GM23248 (cell line): Measurements from ENCODE around the gene ISG15. TPM values are rescaled to one million over a fixed set of nuclear protein-coding genes. Genes with fewer than 3 reads are reported as not detected.
A peak's percentile ranks its signal among the peaks of the same experiment; 100 is the strongest.
"Not testable (repeated sequence)": the region's sequence is repeated elsewhere in the genome, so short reads cannot be mapped to it uniquely, and the experiment has no call there.

Experiments
- DNase-seq: peaks from one replicate; pipeline ENCODE4 v3.0.0-alpha.2; 2015
- H2AFZ ChIP-seq: fragments of 200-600 bp; sonication (generic); 2 replicates; pipeline ENCODE4 v1.6.1; 2016; ENCODE audit warnings: antibody characterized with exemption
- H3F3A ChIP-seq: fragments of 200-600 bp; sonication (generic); 2 replicates; pipeline ENCODE4 v1.6.1; 2016; ENCODE audit warnings: mild to moderate bottlenecking, antibody characterized with exemption, mixed run types; ENCODE audit not compliant: insufficient read depth
- H3K27ac ChIP-seq: fragments of 200-600 bp; sonication (generic); 2 replicates; pipeline ENCODE4 v1.5.1; 2016; ENCODE audit warnings: mild to moderate bottlenecking
- H3K27me3 ChIP-seq: fragments of 200-600 bp; sonication (generic); replicated peaks from 2 replicates; pipeline ENCODE4 v1.6.1; 2016; ENCODE audit warnings: mild to moderate bottlenecking; ENCODE audit not compliant: insufficient read depth
- H3K36me3 ChIP-seq: fragments of 200-600 bp; sonication (generic); 2 replicates; pipeline ENCODE4 v1.6.1; 2016; ENCODE audit warnings: low read depth, mild to moderate bottlenecking
- H3K4me1 ChIP-seq: fragments of 200-600 bp; sonication (generic); 2 replicates; pipeline ENCODE4 v1.6.1; 2016; ENCODE audit warnings: mild to moderate bottlenecking; ENCODE audit not compliant: insufficient read depth
- H3K4me2 ChIP-seq: fragments of 200-600 bp; sonication (generic); one replicate; pipeline ENCODE4 v1.6.1; 2016; ENCODE audit warnings: mild to moderate bottlenecking; ENCODE audit not compliant: unreplicated experiment
- H3K4me3 ChIP-seq: fragments of 200-600 bp; sonication (generic); 2 replicates; pipeline ENCODE4 v1.5.1; 2016; ENCODE audit warnings: mild to moderate bottlenecking
- H3K79me2 ChIP-seq: fragments of 200-600 bp; sonication (generic); 2 replicates; pipeline ENCODE4 v1.6.1; 2016; ENCODE audit warnings: mild to moderate bottlenecking; ENCODE audit not compliant: insufficient read depth
- H3K9ac ChIP-seq: fragments of 200-600 bp; sonication (generic); 2 replicates; pipeline ENCODE4 v1.6.1; 2016; ENCODE audit warnings: mild to moderate bottlenecking
- H3K9me2 ChIP-seq: fragments of 200-600 bp; sonication (generic); 2 replicates; pipeline ENCODE4 v1.6.1; 2016; ENCODE audit warnings: mixed run types, mild to moderate bottlenecking, moderate library complexity; ENCODE audit not compliant: insufficient read depth
- H3K9me3 ChIP-seq: fragments of 200-600 bp; sonication (generic); one replicate; pipeline ENCODE4 v1.6.1; 2017; ENCODE audit warnings: low read depth
- H4K20me1 ChIP-seq: fragments of 200-600 bp; sonication (generic); 2 replicates; pipeline ENCODE4 v1.6.0; 2016; ENCODE audit not compliant: insufficient read depth
- EZH2 ChIP-seq: fragments of 200-600 bp; sonication (generic); IDR thresholded peaks from 2 replicates; pipeline ENCODE4 v1.6.1; 2018; ENCODE audit warnings: antibody characterized with exemption, mild to moderate bottlenecking; ENCODE audit not compliant: insufficient read depth, poor library complexity, severe bottlenecking
- EZH2phosphoT487 ChIP-seq: fragments of 200-600 bp; sonication (generic); IDR thresholded peaks from 2 replicates; pipeline ENCODE4 v1.6.1; 2018; ENCODE audit warnings: antibody characterized with exemption, moderate library complexity, mild to moderate bottlenecking, low read depth; ENCODE audit not compliant: insufficient read depth
- WGBS, 2 experiments: methylation state at CpG; one replicate each; pipeline ENCODE4 v1.1.6; 2015 to 2017; ENCODE audit warnings: low lambda C conversion rate in 2 of 2, low coverage in 1 of 2; ENCODE audit errors: missing lambda C conversion rate in 2 of 2; 5-methylcytosine and 5-hydroxymethylcytosine counted together
- in situ Hi-C: fragments of 300-500 bp; cut with MboI; formaldehyde crosslinking; loops from 2 replicates; pipeline ENCODE4 v1.15.0; 2020
- polyA plus RNA-seq: library from polyadenylated mRNA; unstranded; fragments of >200 nt; fragmentation: Nextera tagmentation; extraction: Ambion mirVana; gene quantifications from 2 replicates; pipeline ENCODE4 v1.2.1, GENCODE V29; 2016
- total RNA-seq: library from RNA; depleted of rRNA; stranded (reverse); fragments of >200 nt; shearing (Covaris generic); gene quantifications from 2 replicates; pipeline ENCODE4 v1.2.3, GENCODE V29; 2014

ISG15 gene
- total and polyA plus RNA-seq, 2 experiments from 2014 or later: 41.2 to 77.0 TPM

DNA sequence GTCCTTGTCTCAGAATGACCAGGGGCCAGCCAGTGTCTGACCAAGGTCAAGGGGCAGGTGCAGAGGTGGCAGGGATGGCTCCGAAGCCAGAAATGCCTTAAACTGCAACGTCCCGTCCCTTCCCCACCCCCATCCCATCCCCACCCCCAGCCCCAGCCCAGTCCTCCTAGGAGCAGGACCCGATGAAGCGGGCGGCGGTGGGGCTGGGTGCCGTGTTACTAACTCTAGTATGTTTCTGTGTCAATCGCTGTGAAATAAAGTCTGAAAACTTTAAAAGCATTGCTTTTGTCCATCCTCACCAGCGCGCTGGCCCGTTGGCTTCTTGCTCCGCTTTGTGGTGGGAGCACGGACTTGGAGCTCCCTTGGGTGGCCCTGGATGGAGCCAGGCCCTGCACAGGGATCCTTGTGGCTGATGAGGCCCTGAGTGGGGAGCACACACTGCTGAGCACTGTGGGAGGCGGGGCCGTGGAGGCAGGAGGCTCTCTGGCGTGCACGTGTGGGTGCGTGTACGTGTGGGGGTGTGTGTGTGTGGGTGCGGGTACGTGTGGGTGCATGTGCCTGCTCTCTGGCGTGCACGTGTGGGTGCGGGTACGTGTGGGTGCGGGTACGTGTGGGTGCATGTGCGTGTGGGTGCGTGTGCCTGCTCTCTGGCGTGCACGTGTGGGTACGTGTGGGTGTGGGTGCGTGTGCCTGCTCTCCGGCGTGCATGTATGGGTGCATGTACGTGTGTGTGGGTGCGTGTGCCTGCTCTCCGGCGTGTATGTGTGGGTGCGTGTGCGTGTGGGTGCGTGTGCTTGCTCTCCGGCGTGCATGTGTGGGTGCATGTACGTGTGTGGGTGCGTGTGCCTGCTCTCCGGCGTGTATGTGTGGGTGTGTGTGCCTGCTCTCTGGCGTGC is 42.8 kb downstream of the ISG15 start:
- Histone ChIP-seq H3K4me1 (no peaks in the 10 kb centered on the region), H2AFZ (no peak overlapping the region), H3K4me3 (no peak overlapping the region), H4K20me1 (no peaks in the 10 kb centered on the region), H3K4me2 (no peak overlapping the region), H3K27ac (no peak overlapping the region), H3K9me2 (no peaks in the 10 kb centered on the region), H3K79me2 (no peaks in the 10 kb centered on the region), H3K36me3 (no peaks in the 10 kb centered on the region), H3K9ac (no peak overlapping the region), H3K27me3 (peaks cover 18% of the 10 kb centered on the region), H3K9me3 (no peaks in the 10 kb centered on the region), H3F3A (no peaks in the 10 kb centered on the region)
- TF ChIP-seq EZH2: no peak
- no peak for TF ChIP-seq EZH2phosphoT487
- no peak for DNase-seq
- 62 to 69% methylated on average over 27 to 50 of the region's 50 CpGs for WGBS, 2 experiments
- in situ Hi-C loops: no loop called here

DNA sequence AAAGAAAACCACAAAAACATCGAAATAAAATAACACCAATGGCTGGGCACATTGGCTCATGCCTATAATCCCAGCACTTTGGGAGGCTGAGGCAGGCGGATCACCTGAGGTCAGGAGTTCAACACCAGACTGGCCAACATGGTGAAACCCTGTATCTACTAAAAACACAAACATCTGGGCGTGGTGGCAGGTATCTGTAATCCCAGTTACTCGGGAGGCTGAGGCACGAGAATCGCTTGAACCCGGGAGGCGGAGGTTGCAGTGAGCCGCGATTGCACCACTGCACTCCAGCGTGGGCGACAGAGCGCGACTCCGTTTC is 44.4 kb downstream of the ISG15 start:
- H3K79me2 ChIP-seq, H3K9me2 ChIP-seq: not testable (repeated sequence)

DNA sequence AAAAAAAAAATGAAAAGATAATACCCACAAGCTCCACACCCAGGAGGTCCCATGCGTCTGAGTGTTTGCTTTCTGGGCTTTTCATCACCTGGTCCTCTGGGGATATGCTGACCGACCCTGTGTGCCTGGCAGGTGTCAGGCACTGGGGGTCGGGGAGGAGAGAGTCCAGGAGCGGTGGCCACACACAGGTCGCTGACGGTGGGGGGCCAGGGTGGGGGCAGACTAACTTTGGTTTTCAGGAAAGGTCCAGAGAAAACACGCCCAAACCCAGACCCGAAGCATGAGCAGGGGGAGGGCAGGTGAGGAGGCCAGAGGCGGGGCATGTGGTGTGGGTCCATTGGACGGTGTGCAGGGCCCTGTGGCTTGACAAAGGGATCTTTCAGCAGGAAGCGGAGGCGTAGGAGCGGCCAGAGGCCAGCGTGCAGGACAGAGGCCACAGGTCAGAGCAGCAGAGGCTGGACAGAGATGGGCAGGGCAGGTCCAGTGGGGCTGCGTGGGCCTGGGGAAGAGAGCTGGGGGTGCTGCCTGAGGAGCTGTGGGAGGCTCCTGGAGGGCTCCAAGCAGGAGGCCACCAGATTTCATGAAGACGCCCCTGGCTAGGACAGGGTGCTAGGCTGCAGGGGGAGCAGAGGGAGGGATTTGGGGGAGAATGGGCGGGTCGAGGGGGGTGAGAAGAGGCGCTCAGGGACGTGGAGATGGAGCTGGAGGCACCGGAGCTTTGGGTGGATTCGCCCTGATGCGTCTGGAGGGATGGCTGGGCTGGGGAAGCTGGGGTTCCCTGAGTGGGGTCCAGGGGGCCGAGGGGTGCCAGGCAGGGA is 45.0 kb downstream of the ISG15 start:
- no peaks in the 10 kb centered on the region for H3K9me3 ChIP-seq
- DNase-seq: no peak
- H3K36me3 ChIP-seq: no peaks in the 10 kb centered on the region
- no peaks in the 10 kb centered on the region for H3K9me2 ChIP-seq
- no peak overlapping the region for H2AFZ ChIP-seq
- no peaks in the 10 kb centered on the region for H3K79me2 ChIP-seq
- in situ Hi-C loops: no loop called here
- H3K9ac ChIP-seq: no peak overlapping the region
- no peaks in the 10 kb centered on the region for H3K4me1 ChIP-seq
- H3K27ac ChIP-seq: no peak overlapping the region
- H3K4me2 ChIP-seq: no peak overlapping the region
- no peaks in the 10 kb centered on the region for H4K20me1 ChIP-seq
- H3K4me3 ChIP-seq: no peak overlapping the region
- H3K27me3 ChIP-seq: peaks cover 24% of the 10 kb centered on the region
- WGBS, 2 experiments: 23 to 35% methylated on average over 17 to 24 of the region's 24 CpGs
- TF ChIP-seq EZH2 (no peak), EZH2phosphoT487 (no peak)
- no peaks in the 10 kb centered on the region for H3F3A ChIP-seq

More for the DNA sequence above, 44.4 kb downstream of the ISG15 start:
- 68 to 70% methylated on average over 13 to 14 of the region's 15 CpGs for WGBS, 2 experiments
- H3F3A ChIP-seq, H3K4me3 ChIP-seq, H3K9me3 ChIP-seq, H3K9ac ChIP-seq, H4K20me1 ChIP-seq, H2AFZ ChIP-seq, in situ Hi-C loops, H3K36me3 ChIP-seq, H3K4me1 ChIP-seq, H3K4me2 ChIP-seq, H3K27ac ChIP-seq, DNase-seq: not testable (repeated sequence)
- H3K27me3 ChIP-seq: peaks cover 24% of the 10 kb centered on the region

DNA sequence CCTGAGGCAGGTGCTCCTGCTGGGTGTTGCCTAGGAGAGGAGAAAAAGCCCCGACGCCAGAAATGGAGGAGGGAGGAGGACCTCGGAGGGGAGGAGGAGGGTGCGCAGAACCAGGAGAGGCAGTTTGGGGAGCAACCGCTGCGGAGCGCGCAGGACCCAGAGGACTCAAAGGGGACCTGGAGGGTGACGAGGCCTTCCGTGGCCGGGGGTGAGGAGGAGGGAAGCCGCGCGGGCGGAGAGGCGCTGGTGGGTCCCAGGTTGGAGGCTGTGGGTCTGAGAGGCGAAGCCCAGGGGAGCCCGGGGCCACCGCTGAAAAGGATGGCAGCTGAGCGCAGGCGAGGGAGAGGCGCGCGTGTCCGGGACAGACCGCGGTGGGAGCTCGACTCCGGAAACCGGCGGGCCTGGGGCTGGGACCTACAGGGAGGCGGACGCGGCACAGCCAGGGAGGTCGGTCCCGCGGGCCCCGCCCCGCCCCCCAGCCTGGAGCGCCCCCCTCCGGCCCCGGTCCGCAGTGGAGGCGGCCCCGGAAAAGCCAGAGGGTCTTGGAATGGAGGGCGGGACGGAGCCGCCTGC is 45.7 kb downstream of the ISG15 start:
- Histone ChIP-seq H3K27me3 (peaks cover 24% of the 10 kb centered on the region), H3K79me2 (no peaks in the 10 kb centered on the region), H3K4me2 (peak overlapping the region; percentile 66), H4K20me1 (no peaks in the 10 kb centered on the region), H3K9ac (no peak overlapping the region), H3K27ac (no peak overlapping the region), H2AFZ (peak overlapping the region; percentile 54), H3F3A (no peaks in the 10 kb centered on the region), H3K9me3 (no peaks in the 10 kb centered on the region), H3K4me1 (no peaks in the 10 kb centered on the region), H3K4me3 (peak overlapping the region; percentile 66), H3K9me2 (no peaks in the 10 kb centered on the region), H3K36me3 (no peaks in the 10 kb centered on the region)
- DNase-seq: peak; percentile 41
- in situ Hi-C loops: no loop called here
- TF ChIP-seq EZH2phosphoT487 (no peak), EZH2 (no peak)
- WGBS, 2 experiments: 3 to 7% methylated on average over 22 to 45 of the region's 48 CpGs
